ENCODE measurements around the gene HNRNPDL.

- TF ChIP-seq CTCF (IDR thresholded peaks at IDR 0.05; ENCODE audit: low read length) (no peak), EZH2 (IDR thresholded peaks at IDR 0.05; ENCODE audit: borderline replicate concordance, low read length) (no peak)
These were observed 37.2 kb upstream of the HNRNPDL start for GRCh38 chr4:82467471-82467870.

Data from OCI-LY1 (cell line).